Measurements from ENCODE around the gene DQX1.
"Not testable (repeated sequence)": the region's sequence is repeated elsewhere in the genome, so short reads cannot be mapped to it uniquely, and the experiment has no call there.

The DQX1 gene

DNA sequence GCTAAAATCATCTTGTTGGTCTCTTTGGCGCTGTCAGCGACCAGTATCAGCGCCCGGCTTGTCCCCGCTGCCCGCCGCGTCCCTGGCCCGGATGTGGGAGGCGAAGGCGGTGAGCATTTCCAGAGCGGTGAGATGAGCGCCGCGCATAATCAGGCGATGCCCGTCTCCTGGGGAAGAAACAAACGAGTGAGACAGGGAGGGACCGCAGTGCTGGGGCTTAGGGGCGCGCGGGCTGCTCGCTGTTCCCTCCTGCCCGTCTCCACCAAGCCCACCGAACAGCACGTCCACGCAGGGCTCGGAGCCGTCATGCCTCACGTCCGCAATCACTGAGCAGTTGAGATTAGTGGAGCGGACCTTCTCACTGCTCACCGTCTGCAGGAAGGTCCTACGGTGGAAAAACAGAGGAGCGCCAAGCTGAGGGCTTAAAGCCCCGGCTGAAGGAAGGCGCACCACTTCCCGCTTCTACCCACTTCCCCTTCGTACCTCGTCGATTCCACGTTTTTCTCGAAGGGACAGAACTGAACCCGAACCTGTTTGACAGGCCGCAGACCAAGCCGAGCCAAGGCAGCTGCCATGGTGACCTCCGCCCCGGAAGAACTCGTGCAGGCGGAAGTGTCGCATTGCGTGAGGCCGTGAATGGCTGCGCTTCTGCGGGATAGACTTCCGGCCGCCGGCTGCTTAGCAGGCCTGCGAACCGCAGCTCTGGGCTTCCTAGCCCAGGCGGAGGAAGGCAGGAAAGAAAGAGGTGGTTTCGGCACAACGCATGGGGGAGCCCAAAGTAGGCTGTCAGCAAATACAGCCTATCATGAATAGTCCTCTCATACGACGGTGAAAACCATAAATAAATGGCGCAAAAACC, 53.7 kb downstream of the DQX1 start, which contains the start of gene MRPL53:
MRPL53 (minus strand) TSS at position 595 of the 859 bp plus-strand sequence; CDS start at position 575, 20 bp downstream.
- FAIRE-seq (peak; percentile 90), DNase-seq (ENCODE audit: insufficient read length, low spot score) (peak; percentile 82)

DNA sequence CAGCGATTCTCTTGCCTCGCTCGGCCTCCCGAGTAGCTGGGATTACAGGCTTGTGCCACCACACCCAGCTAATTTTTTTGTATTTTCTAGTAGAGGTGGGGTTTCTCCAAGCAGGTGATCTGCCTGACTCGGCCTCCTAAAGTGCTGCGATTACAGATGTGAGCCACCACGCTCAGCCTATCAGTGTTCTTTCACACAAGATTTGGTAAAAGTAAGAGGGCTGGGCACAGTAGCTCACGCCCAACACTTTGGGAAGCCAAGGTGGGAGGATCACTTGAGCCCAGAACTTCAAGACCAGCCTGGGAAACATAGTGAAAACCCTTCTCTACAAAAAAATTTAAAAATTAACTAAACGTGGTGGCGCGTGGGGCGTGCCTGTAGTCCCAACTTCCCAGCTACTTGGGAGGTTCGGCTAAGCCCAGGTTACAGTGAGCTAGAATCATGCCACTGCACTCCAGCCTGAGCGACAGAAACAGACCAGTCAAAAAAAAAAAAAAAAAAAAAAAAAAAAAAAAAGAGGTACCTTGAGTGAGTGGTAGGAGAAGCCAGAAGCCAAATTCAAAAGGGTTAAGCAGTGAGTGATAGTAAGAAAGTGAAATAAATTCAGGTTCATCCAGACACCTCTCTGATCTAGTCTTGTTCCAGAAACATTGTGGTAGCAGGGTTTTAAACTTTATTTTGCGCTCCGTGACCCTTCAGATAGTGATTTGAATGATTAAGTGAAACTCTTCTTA, 54.5 kb downstream of the DQX1 start:
- no peak for DNase-seq (ENCODE audit: insufficient read length, low spot score)
- FAIRE-seq = no peak

DNA sequence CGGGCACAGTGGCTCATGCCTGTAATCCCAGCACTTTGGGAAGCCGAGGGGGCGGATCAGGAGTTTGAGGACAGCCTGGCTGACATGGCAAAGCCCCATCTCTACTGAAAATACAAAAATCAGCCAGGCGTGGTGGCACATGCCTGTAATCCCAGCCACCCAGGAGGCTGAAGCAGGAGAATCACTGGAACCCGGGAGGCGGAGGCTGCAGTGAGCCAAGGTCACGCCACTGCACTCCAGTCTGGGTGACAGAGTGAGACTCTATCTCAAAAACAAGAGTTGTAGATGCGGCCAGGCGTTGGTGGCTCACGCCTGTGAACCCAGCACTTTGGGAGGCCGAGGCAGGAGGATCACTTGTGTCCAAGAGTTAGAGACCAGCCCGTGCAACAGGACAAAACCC, 55.3 kb downstream of the DQX1 start:
- FAIRE-seq; DNase-seq (ENCODE audit: insufficient read length, low spot score): not testable (repeated sequence)
